Hair follicle dermal papilla cell (primary cell): Measurements from ENCODE around the gene GAGE12G. TPM values are rescaled to one million over a fixed set of nuclear protein-coding genes. Genes with fewer than 3 reads are reported as not detected.

Experiments used
- small RNA-seq: library from RNA; depleted of rRNA; stranded (forward); fragments of <200 nt; gene quantifications from one replicate; pipeline ENCODE3, GENCODE V24; 2012
- total RNA-seq: library from RNA; depleted of rRNA; stranded (reverse); fragments of >200 nt; gene quantifications from 2 replicates; pipeline ENCODE4 v1.2.3, GENCODE V29; 2012

Gene GAGE12G, protein sequence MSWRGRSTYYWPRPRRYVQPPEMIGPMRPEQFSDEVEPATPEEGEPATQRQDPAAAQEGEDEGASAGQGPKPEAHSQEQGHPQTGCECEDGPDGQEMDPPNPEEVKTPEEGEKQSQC
- total RNA-seq: not detected in 2 replicates

DNA sequence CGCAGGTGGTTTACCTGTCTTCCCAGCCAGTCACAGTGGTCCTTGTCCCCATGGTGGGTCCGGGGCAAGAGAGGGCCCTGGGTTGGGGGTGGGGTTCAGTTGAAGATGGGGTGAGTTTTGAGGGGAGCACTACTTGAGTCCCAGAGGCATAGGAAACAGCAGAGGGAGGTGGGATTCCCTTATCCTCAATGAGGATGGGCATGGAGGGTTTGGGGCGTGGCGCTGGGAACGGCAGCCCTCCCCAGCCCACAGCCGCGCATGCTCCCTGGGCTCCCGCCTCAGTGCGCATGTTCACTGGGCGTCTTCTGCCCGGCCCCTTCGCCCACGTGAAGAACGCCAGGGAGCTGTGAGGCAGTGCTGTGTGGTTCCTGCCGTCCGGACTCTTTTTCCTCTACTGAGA is at the start of gene GAGE12G:
TSS of gene GAGE12G (plus strand) at position 301 of the 400 bp plus-strand sequence. CDS start 1,155 bp downstream, outside the sequence.

DNA sequence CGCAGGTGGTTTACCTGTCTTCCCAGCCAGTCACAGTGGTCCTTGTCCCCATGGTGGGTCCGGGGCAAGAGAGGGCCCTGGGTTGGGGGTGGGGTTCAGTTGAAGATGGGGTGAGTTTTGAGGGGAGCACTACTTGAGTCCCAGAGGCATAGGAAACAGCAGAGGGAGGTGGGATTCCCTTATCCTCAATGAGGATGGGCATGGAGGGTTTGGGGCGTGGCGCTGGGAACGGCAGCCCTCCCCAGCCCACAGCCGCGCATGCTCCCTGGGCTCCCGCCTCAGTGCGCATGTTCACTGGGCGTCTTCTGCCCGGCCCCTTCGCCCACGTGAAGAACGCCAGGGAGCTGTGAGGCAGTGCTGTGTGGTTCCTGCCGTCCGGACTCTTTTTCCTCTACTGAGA is 38.3 kb upstream of the GAGE12G start, which contains the start of gene GAGE12C:
TSS of gene GAGE12C (plus strand) at position 301 of the 400 bp plus-strand sequence. CDS start 1,155 bp downstream, outside the sequence.

DNA sequence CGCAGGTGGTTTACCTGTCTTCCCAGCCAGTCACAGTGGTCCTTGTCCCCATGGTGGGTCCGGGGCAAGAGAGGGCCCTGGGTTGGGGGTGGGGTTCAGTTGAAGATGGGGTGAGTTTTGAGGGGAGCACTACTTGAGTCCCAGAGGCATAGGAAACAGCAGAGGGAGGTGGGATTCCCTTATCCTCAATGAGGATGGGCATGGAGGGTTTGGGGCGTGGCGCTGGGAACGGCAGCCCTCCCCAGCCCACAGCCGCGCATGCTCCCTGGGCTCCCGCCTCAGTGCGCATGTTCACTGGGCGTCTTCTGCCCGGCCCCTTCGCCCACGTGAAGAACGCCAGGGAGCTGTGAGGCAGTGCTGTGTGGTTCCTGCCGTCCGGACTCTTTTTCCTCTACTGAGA is 28.8 kb upstream of the GAGE12G start, which contains the start of gene GAGE12D:
TSS of gene GAGE12D (plus strand) at position 301 of the 400 bp plus-strand sequence. CDS start 1,155 bp downstream, outside the sequence.

DNA sequence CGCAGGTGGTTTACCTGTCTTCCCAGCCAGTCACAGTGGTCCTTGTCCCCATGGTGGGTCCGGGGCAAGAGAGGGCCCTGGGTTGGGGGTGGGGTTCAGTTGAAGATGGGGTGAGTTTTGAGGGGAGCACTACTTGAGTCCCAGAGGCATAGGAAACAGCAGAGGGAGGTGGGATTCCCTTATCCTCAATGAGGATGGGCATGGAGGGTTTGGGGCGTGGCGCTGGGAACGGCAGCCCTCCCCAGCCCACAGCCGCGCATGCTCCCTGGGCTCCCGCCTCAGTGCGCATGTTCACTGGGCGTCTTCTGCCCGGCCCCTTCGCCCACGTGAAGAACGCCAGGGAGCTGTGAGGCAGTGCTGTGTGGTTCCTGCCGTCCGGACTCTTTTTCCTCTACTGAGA is 19.2 kb upstream of the GAGE12G start, which contains the start of gene GAGE12E:
TSS of gene GAGE12E (plus strand) at position 301 of the 400 bp plus-strand sequence. CDS start 1,155 bp downstream, outside the sequence.

DNA sequence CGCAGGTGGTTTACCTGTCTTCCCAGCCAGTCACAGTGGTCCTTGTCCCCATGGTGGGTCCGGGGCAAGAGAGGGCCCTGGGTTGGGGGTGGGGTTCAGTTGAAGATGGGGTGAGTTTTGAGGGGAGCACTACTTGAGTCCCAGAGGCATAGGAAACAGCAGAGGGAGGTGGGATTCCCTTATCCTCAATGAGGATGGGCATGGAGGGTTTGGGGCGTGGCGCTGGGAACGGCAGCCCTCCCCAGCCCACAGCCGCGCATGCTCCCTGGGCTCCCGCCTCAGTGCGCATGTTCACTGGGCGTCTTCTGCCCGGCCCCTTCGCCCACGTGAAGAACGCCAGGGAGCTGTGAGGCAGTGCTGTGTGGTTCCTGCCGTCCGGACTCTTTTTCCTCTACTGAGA is 9.7 kb upstream of the GAGE12G start, which contains the start of gene GAGE12F:
TSS of gene GAGE12F (plus strand) at position 301 of the 400 bp plus-strand sequence. CDS start 1,155 bp downstream, outside the sequence.

DNA sequence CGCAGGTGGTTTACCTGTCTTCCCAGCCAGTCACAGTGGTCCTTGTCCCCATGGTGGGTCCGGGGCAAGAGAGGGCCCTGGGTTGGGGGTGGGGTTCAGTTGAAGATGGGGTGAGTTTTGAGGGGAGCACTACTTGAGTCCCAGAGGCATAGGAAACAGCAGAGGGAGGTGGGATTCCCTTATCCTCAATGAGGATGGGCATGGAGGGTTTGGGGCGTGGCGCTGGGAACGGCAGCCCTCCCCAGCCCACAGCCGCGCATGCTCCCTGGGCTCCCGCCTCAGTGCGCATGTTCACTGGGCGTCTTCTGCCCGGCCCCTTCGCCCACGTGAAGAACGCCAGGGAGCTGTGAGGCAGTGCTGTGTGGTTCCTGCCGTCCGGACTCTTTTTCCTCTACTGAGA is 9.4 kb downstream of the GAGE12G start, which contains the start of gene GAGE12H:
TSS of gene GAGE12H (plus strand) at position 301 of the 400 bp plus-strand sequence. CDS start 1,155 bp downstream, outside the sequence.

DNA sequence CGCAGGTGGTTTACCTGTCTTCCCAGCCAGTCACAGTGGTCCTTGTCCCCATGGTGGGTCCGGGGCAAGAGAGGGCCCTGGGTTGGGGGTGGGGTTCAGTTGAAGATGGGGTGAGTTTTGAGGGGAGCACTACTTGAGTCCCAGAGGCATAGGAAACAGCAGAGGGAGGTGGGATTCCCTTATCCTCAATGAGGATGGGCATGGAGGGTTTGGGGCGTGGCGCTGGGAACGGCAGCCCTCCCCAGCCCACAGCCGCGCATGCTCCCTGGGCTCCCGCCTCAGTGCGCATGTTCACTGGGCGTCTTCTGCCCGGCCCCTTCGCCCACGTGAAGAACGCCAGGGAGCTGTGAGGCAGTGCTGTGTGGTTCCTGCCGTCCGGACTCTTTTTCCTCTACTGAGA is 19.0 kb downstream of the GAGE12G start, which contains the start of gene GAGE2A:
TSS of gene GAGE2A (plus strand) at position 301 of the 400 bp plus-strand sequence. CDS start 1,155 bp downstream, outside the sequence.

DNA sequence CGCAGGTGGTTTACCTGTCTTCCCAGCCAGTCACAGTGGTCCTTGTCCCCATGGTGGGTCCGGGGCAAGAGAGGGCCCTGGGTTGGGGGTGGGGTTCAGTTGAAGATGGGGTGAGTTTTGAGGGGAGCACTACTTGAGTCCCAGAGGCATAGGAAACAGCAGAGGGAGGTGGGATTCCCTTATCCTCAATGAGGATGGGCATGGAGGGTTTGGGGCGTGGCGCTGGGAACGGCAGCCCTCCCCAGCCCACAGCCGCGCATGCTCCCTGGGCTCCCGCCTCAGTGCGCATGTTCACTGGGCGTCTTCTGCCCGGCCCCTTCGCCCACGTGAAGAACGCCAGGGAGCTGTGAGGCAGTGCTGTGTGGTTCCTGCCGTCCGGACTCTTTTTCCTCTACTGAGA is 28.5 kb downstream of the GAGE12G start, which contains the start of gene GAGE1:
TSS of gene GAGE1 (plus strand) at position 301 of the 400 bp plus-strand sequence. CDS start 1,155 bp downstream, outside the sequence.

Small RNA genes lying within 50 kb of the gene (small RNA-seq; reads per million reads assigned to genes)
- not detected for gene GAGE12B

Other genes starting within 250 kb of the GAGE12G start
- gene GAGE12J, start 248.4 kb upstream of the GAGE12G start, total RNA-seq: not detected in 2 replicates
- not detected in 2 replicates for gene GAGE13, start 238.8 kb upstream of the GAGE12G start, total RNA-seq
- gene GAGE12C, start 38.2 kb upstream of the GAGE12G start, total RNA-seq: not detected in 2 replicates
- not detected in 2 replicates for gene GAGE12D, start 28.7 kb upstream of the GAGE12G start, total RNA-seq
- gene GAGE12E, start 19.1 kb upstream of the GAGE12G start, total RNA-seq: not detected in 2 replicates
- gene GAGE12F, start 9.6 kb upstream of the GAGE12G start, total RNA-seq: not detected in 2 replicates
- not detected in 2 replicates for gene GAGE12H, start 9.5 kb downstream of the GAGE12G start, total RNA-seq
- not detected in 2 replicates for gene GAGE2A, start 19.1 kb downstream of the GAGE12G start, total RNA-seq
- gene GAGE1, start 28.6 kb downstream of the GAGE12G start, total RNA-seq: not detected in 2 replicates
- gene PAGE1, start 125.6 kb downstream of the GAGE12G start, total RNA-seq: not detected in 2 replicates